Activated CD8-positive, alpha-beta memory T cell treated with anti-CD3 and anti-CD28 coated beads, Interleukin-2, amount 50 U/mL, for 4 hours (primary cell): ENCODE results near the gene SMG6.
"Not testable (repeated sequence)": the region's sequence is repeated elsewhere in the genome, so short reads cannot be mapped to it uniquely, and the experiment has no call there.

Experiments
- DNase-seq: peaks from one replicate; pipeline ENCODE4 v3.0.0-alpha.2; 2020

Gene SMG6

DNA sequence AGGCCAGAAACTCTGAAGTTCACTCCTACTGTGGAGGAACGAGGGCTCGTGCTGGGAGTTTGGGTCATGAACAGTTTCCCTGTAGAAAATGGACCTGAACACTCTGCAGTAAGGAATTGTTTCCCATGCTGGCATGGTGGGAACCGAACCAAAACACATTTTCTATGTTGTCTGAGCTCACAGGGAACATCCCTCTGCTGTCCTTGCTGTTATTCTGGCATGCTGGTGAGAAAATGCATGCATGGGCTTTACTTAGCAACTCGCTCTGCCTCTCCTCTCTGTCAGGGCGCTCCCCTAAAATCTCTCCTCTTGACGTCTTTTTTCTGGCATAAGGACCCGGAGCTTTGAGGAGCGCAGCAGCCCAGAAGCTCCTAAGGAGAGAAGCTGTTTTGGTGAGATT is 283.9 kb downstream of the SMG6 start:
- DNase-seq, result no peak

DNA sequence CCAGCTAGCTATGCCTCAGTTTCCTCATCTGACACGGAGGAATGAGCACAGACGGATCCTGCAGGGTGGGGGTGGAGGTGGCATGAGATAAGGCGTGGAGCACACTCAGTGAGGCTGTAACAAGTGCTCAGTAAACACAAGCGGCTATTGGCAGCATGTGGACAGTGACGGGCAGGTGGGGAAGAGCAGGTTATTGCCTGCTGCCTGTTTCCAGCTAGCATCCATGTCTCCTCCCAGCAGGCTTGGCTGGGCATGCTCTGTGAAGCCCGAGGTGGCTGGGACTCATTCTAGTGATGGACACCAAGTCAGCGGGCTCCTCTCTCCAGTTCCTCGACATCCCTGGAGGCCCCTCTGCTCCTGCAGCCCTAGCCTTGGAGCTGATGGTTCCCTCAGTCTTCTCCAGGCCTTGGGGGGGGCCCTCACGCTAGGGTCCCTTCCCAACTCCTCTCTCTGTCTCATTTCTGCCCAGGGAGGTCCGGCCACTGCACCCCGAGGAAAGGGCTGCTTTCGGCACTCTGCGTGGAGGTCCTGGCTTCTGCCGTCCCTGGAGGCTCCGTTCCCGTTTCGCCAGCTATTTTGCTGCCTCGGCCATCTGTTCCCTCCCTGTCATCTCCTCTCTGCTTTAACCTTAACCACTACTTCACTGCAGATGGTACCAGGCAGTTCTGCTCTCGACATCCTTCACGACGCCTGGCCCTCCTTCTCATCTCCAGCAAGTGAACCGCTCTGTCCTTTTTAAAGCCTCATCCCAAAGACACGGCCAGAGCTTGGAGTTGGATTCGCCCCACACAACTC is 284.7 kb downstream of the SMG6 start:
- DNase-seq, result no peak

DNA sequence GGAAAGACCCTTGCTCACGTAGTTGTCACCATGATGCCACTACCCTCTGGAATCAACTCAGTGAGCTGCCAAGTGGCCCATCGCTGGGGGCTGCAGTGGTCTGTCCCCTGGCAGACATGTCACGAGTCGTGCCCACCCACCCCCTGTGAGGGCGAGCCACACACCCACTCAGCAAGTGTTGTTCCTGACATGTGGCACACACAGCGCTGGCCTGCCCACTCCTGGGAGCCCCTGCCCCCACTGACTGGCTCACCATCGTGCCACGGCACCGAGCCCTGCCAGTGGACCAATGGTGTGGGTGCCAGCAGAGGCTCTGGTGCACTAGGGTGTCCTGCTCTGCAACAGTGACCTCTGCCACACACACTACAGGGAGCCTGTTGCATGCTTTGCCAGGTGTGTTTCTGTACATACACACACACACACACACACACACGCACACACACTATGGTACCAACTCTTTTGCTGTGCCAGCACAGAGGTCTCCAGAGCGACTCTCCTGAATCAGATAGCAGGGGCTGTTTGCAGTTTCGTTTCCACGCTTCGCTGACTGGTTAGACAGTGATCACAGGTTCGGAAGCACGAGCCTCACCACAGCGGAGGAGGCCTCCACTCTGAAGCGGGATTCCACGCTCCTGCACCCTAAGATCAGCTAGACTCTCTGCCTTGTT is 286.2 kb downstream of the SMG6 start:
- DNase-seq, result no peak

DNA sequence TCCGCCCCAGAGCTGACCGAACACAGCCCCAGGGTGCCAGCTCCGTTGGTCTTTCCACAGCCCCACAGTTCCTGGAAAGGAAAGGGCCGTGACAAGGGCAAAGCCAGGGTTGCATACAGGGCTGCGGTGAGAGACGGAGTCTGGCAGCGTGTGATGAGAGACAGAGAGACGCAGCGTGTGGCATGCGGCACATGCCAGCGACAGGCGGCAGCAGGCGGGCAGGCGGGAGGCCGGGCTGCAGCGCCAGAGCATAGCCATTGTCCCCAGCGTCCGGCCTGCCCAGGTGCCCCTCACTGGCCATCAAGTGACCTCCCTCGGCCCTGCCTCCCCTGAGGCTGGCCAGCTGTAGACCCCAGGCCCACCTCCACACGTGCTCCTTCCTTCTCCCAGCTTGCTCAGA is 287.1 kb downstream of the SMG6 start:
- no peak for DNase-seq

DNA sequence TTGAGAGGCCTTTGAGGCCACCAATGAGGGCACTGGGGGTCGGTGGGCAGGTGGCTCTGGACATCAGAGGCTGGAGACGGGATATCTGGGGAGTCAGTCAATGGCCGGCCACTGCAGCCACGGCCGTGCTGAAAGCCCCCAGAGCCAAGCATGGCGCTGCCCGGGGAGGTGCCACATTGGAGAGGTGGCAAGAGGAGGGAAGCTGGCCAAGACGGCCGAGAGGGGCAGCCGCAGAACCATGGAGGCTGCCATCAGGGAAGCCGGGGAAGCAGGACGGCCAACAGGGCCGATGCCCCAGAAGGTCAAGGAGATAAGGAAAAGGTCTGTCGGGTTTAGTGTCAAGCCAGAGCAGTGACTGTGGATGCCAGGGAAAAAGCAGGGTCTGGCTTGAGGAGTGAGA is 288.3 kb downstream of the SMG6 start:
- DNase-seq, result no peak

DNA sequence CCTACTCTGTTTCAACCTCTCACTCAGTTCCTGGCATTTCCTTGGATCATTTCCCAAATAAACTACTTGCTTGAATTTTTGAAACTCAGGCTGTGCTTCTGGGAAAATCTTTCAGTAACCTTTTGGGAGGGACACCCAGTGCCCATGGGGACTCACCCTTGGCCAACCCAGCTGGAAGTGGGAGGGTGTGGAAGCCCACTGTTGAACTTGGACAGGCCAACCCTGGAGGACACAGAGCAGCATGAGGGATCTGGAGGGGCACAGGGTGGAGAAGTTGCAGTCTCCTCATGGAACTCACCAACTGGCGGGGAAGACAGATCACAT is 289.6 kb downstream of the SMG6 start:
- DNase-seq, result no peak

DNA sequence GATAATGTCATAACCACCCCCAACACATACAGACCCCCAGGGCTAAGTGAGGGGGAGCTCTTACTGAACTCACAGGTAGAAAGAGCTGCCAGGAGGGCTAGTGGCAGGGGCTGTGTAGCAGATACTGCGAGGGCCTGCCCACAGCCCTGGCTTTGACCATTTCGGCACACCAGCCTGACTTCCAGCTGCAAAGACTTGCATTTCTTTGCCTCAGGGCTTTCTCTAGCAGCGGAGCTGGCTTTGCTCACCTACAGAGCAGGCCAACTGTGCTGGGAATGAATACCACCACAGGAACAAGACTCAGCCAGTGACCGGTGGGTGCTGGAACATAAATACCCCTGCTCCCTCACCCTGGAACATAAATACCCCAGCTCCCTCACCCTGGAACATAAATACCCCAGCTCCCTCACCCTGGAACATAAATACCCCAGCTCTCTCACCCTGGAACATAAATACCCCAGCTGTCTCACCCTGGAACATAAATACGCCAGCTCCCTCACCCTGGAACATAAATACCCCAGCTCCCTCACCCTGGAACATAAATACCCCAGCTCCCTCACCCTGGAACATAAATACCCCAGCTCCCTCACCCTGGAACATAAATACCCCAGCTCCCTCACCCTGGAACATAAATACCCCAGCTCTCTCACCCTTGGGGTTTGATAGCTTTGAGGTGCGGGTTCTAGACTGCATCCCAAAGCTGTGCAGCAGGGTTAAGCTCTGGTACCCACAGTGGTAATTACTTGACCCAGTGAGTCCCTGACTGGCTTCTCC is 290.2 kb downstream of the SMG6 start:
- not testable (repeated sequence) for DNase-seq

DNA sequence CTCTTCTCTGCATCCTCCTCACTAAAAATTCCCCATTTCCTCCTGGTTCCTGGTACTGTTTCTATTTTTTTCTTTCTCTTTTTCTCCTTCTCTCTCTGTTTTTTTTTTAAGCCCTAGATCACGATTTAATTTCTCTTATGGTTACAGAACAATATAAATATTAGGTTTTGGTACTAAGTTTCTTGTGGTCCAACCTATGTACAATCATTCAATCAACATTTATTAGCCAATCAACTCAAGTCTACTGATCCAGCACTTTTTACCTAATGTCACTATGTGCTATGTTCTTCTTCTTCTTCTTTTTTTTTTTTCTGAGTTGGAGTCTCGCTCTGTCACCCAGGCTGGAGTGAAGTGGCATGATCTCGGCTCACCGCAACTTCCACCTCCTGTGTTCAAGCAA is 291.1 kb downstream of the SMG6 start:
- DNase-seq, result no peak

DNA sequence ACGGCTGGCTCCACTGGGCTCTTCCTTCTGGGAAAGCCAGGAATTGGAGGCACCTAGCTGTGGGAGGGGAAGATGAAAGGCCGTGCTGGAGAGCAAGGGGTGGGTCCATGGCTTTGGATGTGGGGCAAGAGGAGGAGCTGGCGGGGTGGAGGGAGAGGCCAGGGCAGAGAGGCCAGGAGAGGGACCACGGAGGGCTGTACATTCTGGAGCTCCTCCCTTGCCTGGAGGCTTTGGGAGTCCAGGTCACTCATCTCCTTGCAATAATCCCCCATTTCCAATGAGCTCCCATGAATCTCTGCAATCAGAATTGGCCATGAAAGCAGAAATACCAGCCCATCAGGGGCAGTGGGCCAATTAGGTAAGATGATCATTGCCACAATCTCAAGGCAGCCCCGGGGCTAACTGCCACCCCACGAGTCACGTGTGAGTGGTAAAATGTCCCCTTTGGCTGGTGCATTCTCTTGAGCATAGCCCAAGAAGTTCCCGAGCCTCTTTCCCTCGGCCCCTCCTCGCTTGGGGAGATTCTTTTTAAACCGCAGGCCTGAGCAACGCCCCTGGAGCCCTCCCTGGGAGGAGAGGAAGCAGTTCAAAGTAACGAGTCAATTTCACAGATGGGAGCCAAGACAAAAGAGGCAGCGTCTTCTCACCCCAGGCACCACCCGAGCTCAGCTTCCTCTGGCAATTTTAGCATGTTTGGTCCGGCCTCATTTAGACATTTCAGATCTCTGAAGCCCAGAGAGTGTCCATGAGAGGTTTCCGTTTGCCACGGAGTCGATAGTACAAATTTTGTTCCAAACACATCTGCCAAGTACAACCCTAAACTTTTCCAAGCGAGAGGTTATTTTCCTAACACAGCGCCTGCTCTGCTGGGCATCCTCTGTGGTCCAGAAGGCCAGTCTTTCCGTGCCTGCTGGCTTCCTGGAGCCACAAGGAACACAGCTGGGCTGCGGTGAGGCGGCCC is 291.9 kb downstream of the SMG6 start:
- no peak for DNase-seq
